ENCODE measurements around the gene DNAJC18. TPM values are rescaled to one million over a fixed set of nuclear protein-coding genes. Genes with fewer than 3 reads are reported as not detected.

Gene DNAJC18
- total and polyA plus RNA-seq, 8 donors = 10.0 to 40.2 (median 28.8) TPM

DNA sequence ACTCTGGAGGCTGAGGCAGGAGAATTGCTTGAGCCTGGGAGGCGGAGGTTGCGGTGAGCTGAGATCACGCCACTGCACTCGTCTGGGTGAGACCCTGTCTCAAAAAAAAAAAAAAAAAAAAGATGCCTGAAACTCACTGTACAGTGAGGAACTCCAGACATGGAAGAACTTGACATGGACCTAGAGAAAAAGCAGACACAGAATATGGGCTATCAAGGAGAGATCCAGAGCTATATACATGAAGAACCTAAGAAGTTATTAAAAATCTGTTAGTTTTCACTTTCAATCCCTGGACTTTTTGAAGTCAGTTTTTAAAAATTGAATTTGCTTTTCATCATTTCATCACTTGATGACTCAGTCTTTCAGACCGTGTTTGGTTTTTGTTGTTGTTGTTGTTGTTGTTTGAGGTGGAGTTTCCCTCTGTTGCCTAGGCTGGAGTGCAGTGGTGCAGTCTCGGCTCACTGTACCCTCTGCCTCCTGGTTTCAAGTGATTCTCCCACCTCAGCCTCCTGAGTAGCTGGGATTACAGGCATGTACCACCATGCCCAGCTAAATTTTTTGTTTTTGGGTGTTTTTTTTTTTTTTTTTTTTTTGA is 77.4 kb downstream of the DNAJC18 start:
- Histone ChIP-seq H3K36me3 (peaks cover 3 to 51% of the 10 kb centered on the region in 2 donors), H3K27me3 (no peaks in the 10 kb centered on the region), H3K4me1 (no peaks in the 10 kb centered on the region), H3K4me3 (no peak overlapping the region), H3K27ac (no peak overlapping the region), H3K9me3 (no peaks in the 10 kb centered on the region)
- no peak for DNase-seq
- intact Hi-C loops (cut with DNase I) = no loop called here
- ATAC-seq = no peak
- no peak for TF ChIP-seq CTCF (IDR thresholded peaks at IDR 0.05)

- intact Hi-C loops (cut with DNase I) = no loop called here
- no peak for DNase-seq
- H3K36me3 ChIP-seq = peaks cover 0 to 36% of the 10 kb centered on the region in 2 donors
- H3K27me3 ChIP-seq = no peaks in the 10 kb centered on the region
- H3K9me3 ChIP-seq = no peaks in the 10 kb centered on the region
- no peak for ATAC-seq
- no peak overlapping the region for H3K27ac ChIP-seq
- no peak overlapping the region for H3K4me3 ChIP-seq
- no peak for TF ChIP-seq CTCF (IDR thresholded peaks at IDR 0.05)
- no peaks in the 10 kb centered on the region for H3K4me1 ChIP-seq
Observed at GRCh38 chr5:139360384-139360783, 78.9 kb downstream of the DNAJC18 start.

Other genes with a start within 250 kb of the DNAJC18 start
- gene SIL1, start 241.2 kb downstream of the DNAJC18 start, total RNA-seq = 10 to 100 TPM; 67.9 to 71.7 TPM
- gene SIL1, start 241.2 kb downstream of the DNAJC18 start, polyA plus RNA-seq (ENCODE audit: insufficient read length in 6 of 6) = 10 to 100 TPM; 28.8 to 41.2 (median 34.4) TPM
- 100 to 1,000 TPM; 171 to 177 TPM for gene MATR3, start 145.8 kb downstream of the DNAJC18 start, total RNA-seq
- gene MATR3, start 145.8 kb downstream of the DNAJC18 start, polyA plus RNA-seq (ENCODE audit: insufficient read length in 6 of 6) = 100 to 1,000 TPM; 516 to 638 (median 567) TPM
- gene PAIP2, start 97.7 kb downstream of the DNAJC18 start, total RNA-seq = 10 to 100 TPM; 66.8 to 73.9 TPM
- gene PAIP2, start 97.7 kb downstream of the DNAJC18 start, polyA plus RNA-seq (ENCODE audit: insufficient read length in 6 of 6) = 100 to 1,000 TPM; 126 to 171 (median 140) TPM
- gene SLC23A1, start 56.2 kb downstream of the DNAJC18 start, total RNA-seq = under 1 TPM in 1 of 2 donors, not detected in 1; 0.84 TPM
- gene SLC23A1, start 56.2 kb downstream of the DNAJC18 start, polyA plus RNA-seq (ENCODE audit: insufficient read length in 6 of 6) = 1 to 10 TPM in 5 of 6 donors, under 1 TPM in 1; 0.70 to 2.2 (median 1.6) TPM
- gene MZB1, start 49.6 kb downstream of the DNAJC18 start, total RNA-seq = 10 to 100 TPM in 1 of 2 donors, 1 to 10 TPM in 1; 8.8 to 10.6 TPM
- gene MZB1, start 49.6 kb downstream of the DNAJC18 start, polyA plus RNA-seq (ENCODE audit: insufficient read length in 6 of 6) = under 1 TPM; 0.41 to 0.85 (median 0.60) TPM
- gene PROB1, start 44.4 kb downstream of the DNAJC18 start, total RNA-seq = 1 to 10 TPM; 1.7 to 1.8 TPM
- 1 to 10 TPM in 4 of 6 donors, under 1 TPM in 2; 0.73 to 1.4 (median 1.1) TPM for gene PROB1, start 44.4 kb downstream of the DNAJC18 start, polyA plus RNA-seq (ENCODE audit: insufficient read length in 6 of 6)
- gene SPATA24, start 35.4 kb downstream of the DNAJC18 start, total RNA-seq = 1 to 10 TPM; 3.6 to 4.3 TPM
- 10 to 100 TPM in 1 of 6 donors, 1 to 10 TPM in 5; 7.5 to 10.3 (median 8.9) TPM for gene SPATA24, start 35.4 kb downstream of the DNAJC18 start, polyA plus RNA-seq (ENCODE audit: insufficient read length in 6 of 6)
- gene ECSCR, start 23.2 kb upstream of the DNAJC18 start, total RNA-seq = 10 to 100 TPM; 25.4 to 48.9 TPM
- 10 to 100 TPM; 62.5 to 72.6 (median 65.2) TPM for gene ECSCR, start 23.2 kb upstream of the DNAJC18 start, polyA plus RNA-seq (ENCODE audit: insufficient read length in 6 of 6)
- gene SMIM33, start 31.5 kb upstream of the DNAJC18 start, total RNA-seq = not detected
- gene SMIM33, start 31.5 kb upstream of the DNAJC18 start, polyA plus RNA-seq (ENCODE audit: insufficient read length in 6 of 6) = under 1 TPM in 4 of 6 donors, not detected in 2; 0.06 to 0.11 (median 0.07) TPM
- gene STING1, start 43.2 kb upstream of the DNAJC18 start, total RNA-seq = 100 to 1,000 TPM in 1 of 2 donors, 10 to 100 TPM in 1; 100.0 to 105 TPM
- 10 to 100 TPM; 64.3 to 75.7 (median 69.0) TPM for gene STING1, start 43.2 kb upstream of the DNAJC18 start, polyA plus RNA-seq (ENCODE audit: insufficient read length in 6 of 6)
- gene UBE2D2, start 121.8 kb upstream of the DNAJC18 start, total RNA-seq = 100 to 1,000 TPM; 122 to 125 TPM
- 100 to 1,000 TPM; 141 to 160 (median 148) TPM for gene UBE2D2, start 121.8 kb upstream of the DNAJC18 start, polyA plus RNA-seq (ENCODE audit: insufficient read length in 6 of 6)
- gene CXXC5, start 208.8 kb upstream of the DNAJC18 start, total RNA-seq = 10 to 100 TPM; 24.5 to 29.6 TPM
- 10 to 100 TPM; 36.0 to 53.5 (median 41.8) TPM for gene CXXC5, start 208.8 kb upstream of the DNAJC18 start, polyA plus RNA-seq (ENCODE audit: insufficient read length in 6 of 6)